H1 (cell line): ENCODE measurements around the gene TMEM273. TPM values are rescaled to one million over a fixed set of nuclear protein-coding genes. Genes with fewer than 3 reads are reported as not detected.

ENCODE experiments used
- CTCF ChIA-PET: fragments of 300-600 bp; sonication (Branson Sonifier 250); formaldehyde crosslinking; loops from one replicate; lab custom pipeline; 2021; ENCODE audit not compliant: partially characterized antibody; lab: Charles Lee
- POLR2A ChIA-PET: fragments of 300-600 bp; sonication (Branson Sonifier 250); formaldehyde crosslinking; loops from one replicate; lab custom pipeline; 2021; ENCODE audit warnings: inconsistent platforms; ENCODE audit not compliant: partially characterized antibody; lab: Charles Lee
- DNase-seq, 2 experiments: peaks; one replicate each; pipeline versions ENCODE4 v3.0.0 to v3.0.0-alpha.2; 2010 to 2022; ENCODE audit warnings: low spot score in 2 of 2, low read depth in 1 of 2, mixed read lengths in 1 of 2
- FAIRE-seq: peaks from 2 replicates; lab custom pipeline; 2011; peaks lifted over from hg19 to GRCh38; lab: Jason Lieb, UNC
- H2AFZ ChIP-seq: 2 replicates; pipeline ENCODE4 v1.8.1; 2012; ENCODE audit warnings: low read length, inconsistent platforms
- H2AK5ac ChIP-seq: 2 replicates; pipeline ENCODE4 v1.6.1; 2013; ENCODE audit warnings: low read depth, low read length
- H2BK120ac ChIP-seq: replicated peaks from 2 replicates; pipeline ENCODE3; 2013; ENCODE audit warnings: low read depth, low read length, inconsistent platforms
- H2BK12ac ChIP-seq: 2 replicates; pipeline ENCODE4 v1.6.1; 2013; ENCODE audit warnings: low read depth, low read length
- H2BK15ac ChIP-seq: 2 replicates; pipeline ENCODE4 v1.6.1; 2013; ENCODE audit warnings: low read length
- H2BK20ac ChIP-seq: 2 replicates; pipeline ENCODE4 v1.6.1; 2013; ENCODE audit warnings: low read length
- H2BK5ac ChIP-seq: 2 replicates; pipeline ENCODE4 v1.6.1; 2013; ENCODE audit warnings: low read depth, low read length
- H3K14ac ChIP-seq: 2 replicates; pipeline ENCODE4 v1.6.1; 2013; ENCODE audit warnings: inconsistent platforms; ENCODE audit not compliant: insufficient read length
- H3K18ac ChIP-seq: 2 replicates; pipeline ENCODE4 v1.6.1; 2013; ENCODE audit warnings: low read length; ENCODE audit errors: extremely low read depth
- H3K23ac ChIP-seq: 2 replicates; pipeline ENCODE4 v1.6.1; 2013; ENCODE audit warnings: inconsistent platforms; ENCODE audit not compliant: insufficient read length
- H3K23me2 ChIP-seq: 2 replicates; pipeline ENCODE4 v1.6.1; 2013; ENCODE audit warnings: low read depth, low read length
- H3K27ac ChIP-seq: 2 replicates; pipeline ENCODE4 v1.6.1; 2011; ENCODE audit warnings: low read depth, low read length, inconsistent platforms
- H3K27me3 ChIP-seq, 4 experiments: replicated peaks in 1 of 4; 1 replicate in 1 of 4; 2 replicates in 3 of 4; pipeline versions ENCODE4 v1.6.1 to v1.8.1; 2011 to 2013; ENCODE audit warnings: low read length in 3 of 4, mild to moderate bottlenecking in 3 of 4, inconsistent platforms in 2 of 4, mixed read lengths in 2 of 4, moderate library complexity in 1 of 4; ENCODE audit not compliant: control insufficient read depth in 3 of 4, insufficient read depth in 3 of 4; ENCODE audit errors: extremely low read depth in 1 of 4
- H3K36me3 ChIP-seq, 4 experiments: 2 replicates each; pipeline versions ENCODE4 v1.6.1 to v1.8.1; 2011 to 2013; ENCODE audit warnings: mild to moderate bottlenecking in 4 of 4, low read length in 3 of 4, moderate library complexity in 2 of 4, control low read depth in 1 of 4, inconsistent platforms in 1 of 4; ENCODE audit not compliant: insufficient read depth in 4 of 4, control insufficient read depth in 2 of 4
- H3K4ac ChIP-seq: replicated peaks from 2 replicates; pipeline ENCODE3; 2013; ENCODE audit warnings: low read length, low read depth, mixed read lengths, inconsistent platforms; ENCODE audit not compliant: insufficient read length
- H3K4me1 ChIP-seq, 4 experiments: replicated peaks in 1 of 4; 1 replicate in 1 of 4; 2 replicates in 3 of 4; pipeline versions ENCODE4 v1.6.1 to v1.8.1; 2011 to 2013; ENCODE audit warnings: low read length in 3 of 4, inconsistent platforms in 2 of 4, mixed read lengths in 1 of 4; ENCODE audit not compliant: insufficient read depth in 4 of 4, control insufficient read depth in 3 of 4
- H3K4me2 ChIP-seq, 2 experiments: 2 replicates each; pipeline versions ENCODE4 v1.6.1 to v1.8.1; 2011 to 2013; ENCODE audit warnings: low read depth in 2 of 2, low read length in 2 of 2, control low read depth in 1 of 2, inconsistent platforms in 1 of 2, mild to moderate bottlenecking in 1 of 2; ENCODE audit not compliant: insufficient read depth in 1 of 2
- H3K4me3 ChIP-seq, 4 experiments: fragments of 200-600, 300-600 bp in 1 of 4; sonication (generic), shearing (Covaris generic), sonication (Bioruptor Twin) in 1 of 4; 2 replicates each; pipeline versions ENCODE4 v1.5.1 to v1.8.1; 2011 to 2016; ENCODE audit warnings: low read length in 4 of 4, low read depth in 3 of 4, control low read depth in 2 of 4, inconsistent platforms in 2 of 4, mild to moderate bottlenecking in 2 of 4, mixed read lengths in 1 of 4, moderate library complexity in 1 of 4; ENCODE audit not compliant: insufficient read depth in 2 of 4; ENCODE audit errors: extremely low read depth in 1 of 4
- H3K56ac ChIP-seq: replicated peaks from 2 replicates; pipeline ENCODE3; 2013; ENCODE audit warnings: low read depth, mild to moderate bottlenecking, mixed read lengths, low read length, inconsistent platforms; ENCODE audit not compliant: insufficient read length
- H3K79me1 ChIP-seq: 2 replicates; pipeline ENCODE4 v1.6.1; 2013; ENCODE audit warnings: low read depth, low read length, control low read depth
- H3K79me2 ChIP-seq, 2 experiments: 2 replicates each; pipeline versions ENCODE4 v1.6.1 to v1.8.1; 2012 to 2013; ENCODE audit warnings: low read length in 2 of 2, mild to moderate bottlenecking in 2 of 2, inconsistent platforms in 1 of 2; ENCODE audit not compliant: insufficient read depth in 2 of 2, control insufficient read depth in 1 of 2
- H3K9ac ChIP-seq, 4 experiments: replicated peaks in 1 of 4; 1 replicate in 1 of 4; 2 replicates in 3 of 4; pipeline versions ENCODE4 v1.6.1 to v1.8.1; 2011 to 2013; ENCODE audit warnings: low read depth in 3 of 4, low read length in 3 of 4, control low read depth in 2 of 4, mild to moderate bottlenecking in 2 of 4, moderate library complexity in 2 of 4, inconsistent platforms in 1 of 4; ENCODE audit errors: extremely low read depth in 1 of 4
- H3K9me3 ChIP-seq, 2 experiments: 2 replicates each; pipeline versions ENCODE4 v1.6.1 to v1.8.1; 2012 to 2013; ENCODE audit warnings: mild to moderate bottlenecking in 2 of 2, moderate library complexity in 2 of 2, control low read depth in 1 of 2, inconsistent platforms in 1 of 2, low read depth in 1 of 2, low read length in 1 of 2, mixed read lengths in 1 of 2; ENCODE audit not compliant: insufficient read depth in 2 of 2
- H4K20me1 ChIP-seq, 2 experiments: replicated peaks in 1 of 2; 2 replicates each; pipeline versions ENCODE3 to v1.8.1; 2011 to 2013; ENCODE audit warnings: inconsistent platforms in 2 of 2, low read length in 2 of 2, mild to moderate bottlenecking in 1 of 2; ENCODE audit not compliant: insufficient read depth in 2 of 2, control insufficient read depth in 1 of 2
- H4K5ac ChIP-seq: 2 replicates; pipeline ENCODE4 v1.6.1; 2013; ENCODE audit warnings: low read length, low read depth, mixed read lengths, inconsistent platforms; ENCODE audit not compliant: insufficient read length
- H4K8ac ChIP-seq: 2 replicates; pipeline ENCODE4 v1.8.0; 2013; ENCODE audit warnings: mild to moderate bottlenecking, moderate library complexity, low read length, inconsistent platforms; ENCODE audit not compliant: insufficient read depth; ENCODE audit errors: extremely low read depth
- H4K91ac ChIP-seq: replicated peaks from 2 replicates; pipeline ENCODE3; 2013; ENCODE audit warnings: low read length, mixed read lengths, inconsistent platforms; ENCODE audit not compliant: insufficient read length
- ASH2L ChIP-seq: fragments of 200-600, 300-600 bp; sonication (generic); IDR thresholded peaks from one replicate; pipeline ENCODE4 v1.7.1; 2017; ENCODE audit warnings: low read length
- CEBPB ChIP-seq: IDR thresholded peaks from 2 replicates; pipeline ENCODE4 v1.6.1; 2012; ENCODE audit warnings: low read depth, low read length
- GABPA ChIP-seq: IDR thresholded peaks from 2 replicates; pipeline ENCODE4 v1.6.1; 2011; ENCODE audit warnings: mild to moderate bottlenecking, low read length, moderate library complexity, borderline replicate concordance; ENCODE audit not compliant: insufficient read depth
- HDAC2 ChIP-seq, 2 experiments: fragments of 300-600 bp in 1 of 2; sonication (generic) in 1 of 2; IDR thresholded peaks; 2 replicates each; pipeline ENCODE4 v1.6.1; 2011 to 2012; ENCODE audit warnings: low read depth in 2 of 2, low read length in 2 of 2, mild to moderate bottlenecking in 2 of 2, moderate library complexity in 2 of 2, borderline replicate concordance in 1 of 2, inconsistent platforms in 1 of 2
- JUND ChIP-seq: IDR thresholded peaks from 2 replicates; pipeline ENCODE4 v1.6.1; 2011; ENCODE audit warnings: mild to moderate bottlenecking, improper control_type of control experiment, low read length
- KDM1A ChIP-seq: fragments of 200-600, 300-600 bp; sonication (generic); IDR thresholded peaks from 2 replicates; pipeline ENCODE4 v1.7.1; 2016; ENCODE audit warnings: mild to moderate bottlenecking, low read length, borderline replicate concordance
- POU5F1 ChIP-seq: IDR thresholded peaks from 2 replicates; pipeline ENCODE4 v1.6.1; 2011; ENCODE audit warnings: low read depth, mild to moderate bottlenecking, low read length, moderate library complexity
- SIX5 ChIP-seq: IDR thresholded peaks from 2 replicates; pipeline ENCODE4 v1.6.1; 2011; ENCODE audit warnings: mild to moderate bottlenecking, low read depth, low read length
- SP1 ChIP-seq: IDR thresholded peaks from 2 replicates; pipeline ENCODE4 v1.6.1; 2011; ENCODE audit warnings: low read depth, low read length
- SP4 ChIP-seq: IDR thresholded peaks from 2 replicates; pipeline ENCODE4 v1.6.1; 2012; ENCODE audit warnings: low read length, inconsistent platforms
- WGBS, 2 experiments: shearing (Covaris generic) in 1 of 2; methylation state at CpG; one replicate each; pipeline versions ENCODE4 v1.1.6 to v1.1.7; 2013 to 2015; ENCODE audit warnings: low lambda C conversion rate in 2 of 2, mixed read lengths in 2 of 2, inconsistent platforms in 1 of 2, low coverage in 1 of 2, missing lambda C conversion rate in 1 of 2; ENCODE audit not compliant: insufficient replicate concordance in 2 of 2, insufficient coverage in 1 of 2, insufficient read length in 1 of 2; ENCODE audit errors: extremely low coverage in 1 of 2, missing lambda C conversion rate in 1 of 2; 5-methylcytosine and 5-hydroxymethylcytosine counted together
- polyA plus RNA-seq, 7 experiments: library from polyadenylated mRNA; depleted of rRNA in 3 of 7; stranded (reverse) in 5 of 7; unstranded in 2 of 7; fragments of >200 nt in 5 of 7; fragments of 200-250 nt in 2 of 7; gene quantifications; 1 replicate in 5 of 7; 2 replicates in 1 of 7; 4 replicates in 1 of 7; pipeline versions ENCODE4 v1.2.1 to v1.2.3, GENCODE V29; 2011 to 2013; ENCODE audit warnings: missing spikeins in 2 of 7, mixed read lengths in 2 of 7
- total RNA-seq: library from RNA; stranded (reverse); fragmentation: NEBNext Ultra II Directional; extraction: Animal tissue kit (Norgen Biotek cat#: 25700); gene quantifications from 2 replicates; pipeline ENCODE4 v1.2.1, GENCODE V29; 2021

TMEM273 gene
- total and polyA plus RNA-seq, 2 of the 8 experiments (the other 6 are each of a cell fraction or from before 2014, with no cell fraction given), result not detected

DNA sequence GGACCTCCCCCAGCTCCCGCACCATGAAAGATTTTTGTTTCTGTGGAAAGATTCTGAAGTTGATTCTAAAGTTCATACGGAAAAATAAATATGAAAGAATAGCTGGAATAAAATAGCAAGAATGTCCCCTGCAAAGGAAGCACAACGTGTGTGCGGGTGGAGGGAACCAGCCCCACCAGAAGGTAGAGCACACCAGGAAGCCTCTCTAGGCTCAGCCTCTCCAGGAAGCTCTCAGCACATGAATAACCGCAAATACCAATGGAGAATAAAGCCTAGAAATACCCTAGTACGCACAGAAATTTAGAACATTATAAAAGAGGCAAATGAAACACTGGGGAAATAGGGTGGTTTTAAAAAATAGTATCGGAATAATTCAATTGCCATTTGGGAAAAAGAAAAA, 29.8 kb downstream of the TMEM273 start:
- Histone ChIP-seq H4K91ac (no peak overlapping the region), H3K36me3 (no peaks in the 10 kb centered on the region), H3K27ac (no peak overlapping the region), H3K79me1 (no peaks in the 10 kb centered on the region), H3K4me2 (peak overlapping the region; percentile 16 to 30; a peak in 2 of 4 replicates), H3K9ac (no peak overlapping the region), H2AK5ac (no peak overlapping the region), H3K4me1 (peaks cover 0 to 2% (median under 1%) of the 10 kb centered on the region in 4 experiments; a peak in 2 of 7 replicates), H4K20me1 (no peaks in the 10 kb centered on the region), H4K8ac (no peak overlapping the region), H3K23ac (no peak overlapping the region), H2BK20ac (no peak overlapping the region), H3K4me3 (peak overlapping the region in 1 of 4 experiments; percentile 25; a peak in 2 of 8 replicates), H2BK15ac (no peak overlapping the region), H2BK5ac (no peak overlapping the region), H3K18ac (no peak overlapping the region), H2BK120ac (no peak overlapping the region), H3K79me2 (no peaks in the 10 kb centered on the region), H2BK12ac (no peak overlapping the region), H3K23me2 (no peaks in the 10 kb centered on the region), H4K5ac (peak overlapping the region; percentile 73), H2AFZ (no peak overlapping the region), H3K9me3 (no peaks in the 10 kb centered on the region), H3K27me3 (no peaks in the 10 kb centered on the region), H3K4ac (no peak overlapping the region), H3K56ac (no peak overlapping the region), H3K14ac (no peak overlapping the region)
- ChIA-PET POLR2A (no interaction called here), CTCF (no interaction called here)
- DNase-seq, result no peak
- TF ChIP-seq SIX5, result no peak
- no peak for TF ChIP-seq JUND
- no peak for TF ChIP-seq HDAC2 (IDR thresholded peaks at IDR 0.05; ENCODE audit: borderline replicate concordance in 1 of 2, low read depth in 2 of 2, low read length in 2 of 2)
- no peak for TF ChIP-seq SP4
- no peak for TF ChIP-seq SP1
- no peak for TF ChIP-seq CEBPB
- TF ChIP-seq POU5F1, result no peak
- no peak for TF ChIP-seq GABPA
- TF ChIP-seq KDM1A, result no peak
- no peak for TF ChIP-seq ASH2L
- peak; percentile 95 for FAIRE-seq
- WGBS, 2 experiments, result 11% methylated on average over 7 of the region's 7 CpGs; no CpG with 5 or more reads in 1 of the 2 experiments
